Effector memory CD4-positive, alpha-beta T cell (primary cell): ENCODE data around the gene ESM1.

ENCODE experiments used
- DNase-seq, 3 donors: peaks; one replicate each; pipeline ENCODE4 v3.0.0-alpha.2; 2020
- H3K27ac ChIP-seq: 2 replicates; pipeline ENCODE4 v1.7.0; 2013; ENCODE audit warnings: mild to moderate bottlenecking, low read length, moderate library complexity; ENCODE audit not compliant: insufficient read depth, poor library complexity, severe bottlenecking
- H3K27me3 ChIP-seq: replicated peaks from 2 replicates; pipeline ENCODE4 v1.7.0; 2013; ENCODE audit warnings: mild to moderate bottlenecking, low read length; ENCODE audit not compliant: insufficient read depth, control insufficient read depth, poor library complexity, severe bottlenecking
- H3K36me3 ChIP-seq: 2 replicates; pipeline ENCODE4 v1.7.0; 2013; ENCODE audit warnings: mild to moderate bottlenecking, low read length, moderate library complexity; ENCODE audit not compliant: control insufficient read depth, insufficient read depth
- H3K4me1 ChIP-seq: 2 replicates; pipeline ENCODE4 v1.7.0; 2013; ENCODE audit warnings: low read length, mild to moderate bottlenecking; ENCODE audit not compliant: control insufficient read depth, insufficient read depth, poor library complexity, severe bottlenecking
- H3K4me3 ChIP-seq: 2 replicates; pipeline ENCODE4 v1.7.0; 2013; ENCODE audit warnings: low read length, low read depth, mild to moderate bottlenecking; ENCODE audit not compliant: insufficient read depth, poor library complexity, severe bottlenecking
- H3K9me3 ChIP-seq: 2 replicates; pipeline ENCODE4 v1.7.0; 2013; ENCODE audit warnings: mild to moderate bottlenecking, low read length, moderate library complexity; ENCODE audit not compliant: control insufficient read depth

Gene ESM1

DNA sequence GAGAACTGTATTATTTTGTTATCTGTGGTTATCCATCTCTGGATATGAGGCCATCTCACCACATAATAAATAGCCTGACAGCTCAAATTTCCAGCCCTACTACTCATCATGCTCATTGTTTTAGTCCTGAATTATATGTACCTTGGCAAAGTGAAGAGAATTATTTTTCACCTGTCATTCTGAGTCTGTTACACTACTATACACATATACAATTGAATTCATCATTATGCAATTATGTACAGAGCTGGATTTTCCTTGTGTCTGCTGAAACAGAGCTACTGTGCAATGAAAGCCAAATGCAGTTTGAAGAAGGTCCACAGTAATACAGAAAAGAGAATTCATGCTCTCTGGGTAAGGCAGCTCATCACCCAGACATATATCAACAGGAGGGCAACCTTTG is 28.5 kb downstream of the ESM1 start:
- Histone ChIP-seq H3K27me3 (no peaks in the 10 kb centered on the region), H3K27ac (no peak overlapping the region), H3K36me3 (no peaks in the 10 kb centered on the region), H3K9me3 (no peaks in the 10 kb centered on the region), H3K4me3 (no peak overlapping the region), H3K4me1 (no peaks in the 10 kb centered on the region)
- no peak for DNase-seq

- no peak overlapping the region for H3K4me3 ChIP-seq
- H3K36me3 ChIP-seq, result no peaks in the 10 kb centered on the region
- H3K27me3 ChIP-seq, result no peaks in the 10 kb centered on the region
- no peaks in the 10 kb centered on the region for H3K9me3 ChIP-seq
- H3K27ac ChIP-seq, result no peak overlapping the region
- no peak for DNase-seq
- no peaks in the 10 kb centered on the region for H3K4me1 ChIP-seq
These were observed 38.2 kb downstream of the ESM1 start for GRCh38 chr5:54947187-54947586.

DNA sequence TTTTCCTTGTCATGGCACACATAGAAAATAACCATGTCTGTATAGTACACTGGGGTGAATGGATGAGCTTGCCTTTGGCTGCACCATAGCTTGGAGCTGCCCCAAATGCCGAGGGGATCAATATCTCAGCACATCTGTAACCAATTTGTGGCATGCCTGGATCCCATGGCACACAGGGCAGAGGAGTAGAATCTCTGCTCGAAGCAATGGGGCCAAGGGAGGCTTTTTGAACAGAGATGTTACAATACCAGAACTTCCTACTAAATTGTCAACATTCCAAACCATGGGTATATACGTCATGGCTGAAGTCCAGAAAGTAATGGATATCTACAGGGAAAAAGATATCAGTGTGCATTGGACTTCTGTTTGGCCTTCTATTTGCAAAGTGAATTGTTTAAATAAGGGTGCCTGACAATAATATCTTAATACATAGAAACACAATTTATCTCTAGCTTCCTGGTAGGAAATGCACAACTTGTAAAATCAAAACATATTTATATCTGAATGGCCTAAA is 39.0 kb downstream of the ESM1 start:
- Histone ChIP-seq H3K4me3 (no peak overlapping the region), H3K27ac (no peak overlapping the region), H3K4me1 (no peaks in the 10 kb centered on the region), H3K36me3 (no peaks in the 10 kb centered on the region), H3K9me3 (no peaks in the 10 kb centered on the region), H3K27me3 (no peaks in the 10 kb centered on the region)
- DNase-seq, result no peak

DNA sequence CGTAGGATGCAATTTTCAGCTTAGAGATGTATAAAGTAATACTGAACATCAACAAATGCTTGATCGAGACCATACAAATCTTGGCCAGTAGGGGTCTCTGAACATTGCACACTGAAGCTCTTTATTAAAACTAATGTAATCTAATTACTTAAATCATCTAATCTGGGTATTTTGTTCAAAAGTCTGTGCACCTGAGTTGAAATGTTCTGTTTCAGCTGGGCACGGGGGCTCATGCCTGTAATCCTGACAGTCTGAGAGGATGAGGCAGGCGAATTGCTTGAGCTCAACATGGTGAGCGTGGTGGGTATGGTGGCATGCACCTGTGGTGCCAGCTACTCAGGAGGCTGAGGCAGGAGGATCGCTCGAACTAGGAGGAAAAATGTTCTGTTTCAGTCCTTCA is 41.0 kb downstream of the ESM1 start:
- peak in 2 of 3 donors; percentile 1 to 20 for DNase-seq
- H3K9me3 ChIP-seq, result no peaks in the 10 kb centered on the region
- H3K27ac ChIP-seq, result no peak overlapping the region
- H3K4me3 ChIP-seq, result no peak overlapping the region
- H3K4me1 ChIP-seq, result no peaks in the 10 kb centered on the region
- H3K27me3 ChIP-seq, result no peaks in the 10 kb centered on the region
- no peaks in the 10 kb centered on the region for H3K36me3 ChIP-seq

DNA sequence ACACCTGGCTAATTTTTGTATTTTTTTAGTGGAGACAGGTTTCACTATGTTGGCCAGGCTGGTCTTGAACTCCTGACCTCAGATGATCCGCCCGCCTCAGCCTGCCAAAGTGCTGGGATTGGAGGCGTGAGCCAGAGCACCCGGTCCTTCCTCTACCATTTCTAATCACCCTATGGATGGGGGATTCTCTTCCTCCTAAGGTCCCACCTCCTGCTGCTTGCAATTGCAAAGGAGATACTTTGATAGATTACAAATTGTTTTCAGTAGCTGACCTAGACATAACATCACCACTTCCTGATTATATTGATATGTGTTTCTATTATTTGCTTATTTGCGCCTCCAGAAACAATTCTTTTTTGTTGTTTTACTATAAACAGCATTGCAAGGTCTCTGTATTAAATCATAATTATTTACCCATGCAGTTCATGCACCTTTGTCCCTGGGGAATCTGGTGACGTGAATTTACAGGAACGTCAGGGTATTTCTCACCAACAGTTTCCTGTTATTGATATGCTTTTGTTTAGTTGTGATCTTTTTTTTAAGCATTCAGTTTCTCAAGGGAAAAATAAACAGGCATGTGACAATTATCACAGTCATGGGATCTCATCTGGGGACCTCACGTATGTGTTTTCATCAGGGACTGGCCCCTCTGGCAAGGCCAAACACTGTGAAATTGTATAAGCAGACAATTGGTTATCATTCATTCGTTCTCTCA is 43.2 kb downstream of the ESM1 start:
- H3K27me3 ChIP-seq, result no peaks in the 10 kb centered on the region
- no peaks in the 10 kb centered on the region for H3K9me3 ChIP-seq
- no peak for DNase-seq
- H3K27ac ChIP-seq, result no peak overlapping the region
- H3K4me1 ChIP-seq, result no peaks in the 10 kb centered on the region
- no peak overlapping the region for H3K4me3 ChIP-seq
- H3K36me3 ChIP-seq, result no peaks in the 10 kb centered on the region

DNA sequence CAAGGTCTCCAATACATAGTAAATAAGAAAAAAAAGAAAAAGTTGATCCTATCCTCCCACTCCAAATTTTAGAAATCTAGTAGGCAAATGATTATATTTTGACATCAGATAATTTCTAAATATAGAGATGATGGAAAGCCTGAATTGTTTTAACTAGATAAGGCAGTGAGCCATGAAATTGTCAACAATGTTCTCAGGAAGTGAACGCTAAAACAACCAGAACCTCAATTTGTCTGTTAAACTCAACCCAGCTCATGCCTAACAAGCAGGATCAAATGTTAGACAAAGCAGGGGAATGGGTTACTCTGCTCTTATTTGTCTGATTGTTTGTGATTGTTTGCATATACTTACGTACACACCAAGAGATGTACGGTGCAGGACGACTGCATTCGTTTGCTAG is 49.2 kb downstream of the ESM1 start:
- no peak for DNase-seq
- Histone ChIP-seq H3K27ac (no peak overlapping the region), H3K27me3 (no peaks in the 10 kb centered on the region), H3K4me3 (no peak overlapping the region), H3K4me1 (no peaks in the 10 kb centered on the region), H3K36me3 (no peaks in the 10 kb centered on the region), H3K9me3 (no peaks in the 10 kb centered on the region)

- H3K4me3 ChIP-seq, result no peak overlapping the region
- H3K9me3 ChIP-seq, result no peaks in the 10 kb centered on the region
- DNase-seq, result no peak
- H3K4me1 ChIP-seq, result no peaks in the 10 kb centered on the region
- H3K27me3 ChIP-seq, result no peaks in the 10 kb centered on the region
- no peaks in the 10 kb centered on the region for H3K36me3 ChIP-seq
- H3K27ac ChIP-seq, result no peak overlapping the region
These were observed 52.6 kb downstream of the ESM1 start for GRCh38 chr5:54932789-54933188.

DNA sequence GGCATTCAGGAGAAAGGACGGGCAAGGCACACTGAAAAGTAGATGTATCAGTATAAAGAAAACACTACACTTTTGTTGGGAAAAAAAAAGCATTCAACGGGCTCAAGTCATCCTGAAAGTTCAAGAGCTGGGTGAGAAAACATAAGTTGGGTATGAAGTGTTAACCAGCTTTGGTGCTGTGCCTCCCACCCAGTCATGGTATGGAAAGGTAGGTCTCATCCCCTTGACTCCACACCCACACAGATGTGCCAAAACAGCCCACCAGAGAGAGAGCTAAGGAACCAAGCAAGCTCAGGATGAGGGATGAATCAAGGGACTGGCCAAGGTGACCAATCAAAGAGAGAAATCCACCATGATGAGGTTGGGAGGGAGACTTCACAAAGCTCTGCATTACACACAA is 54.7 kb downstream of the ESM1 start:
- H3K36me3 ChIP-seq, result no peaks in the 10 kb centered on the region
- H3K9me3 ChIP-seq, result no peaks in the 10 kb centered on the region
- no peaks in the 10 kb centered on the region for H3K27me3 ChIP-seq
- H3K4me3 ChIP-seq, result no peak overlapping the region
- no peak for DNase-seq
- no peak overlapping the region for H3K27ac ChIP-seq
- no peaks in the 10 kb centered on the region for H3K4me1 ChIP-seq
